IPS-20b (cell line): ENCODE data around the gene PCNP.
"Not testable (repeated sequence)": the region's sequence is repeated elsewhere in the genome, so short reads cannot be mapped to it uniquely, and the experiment has no call there.

ENCODE experiments used
- H3K27ac ChIP-seq: one replicate; pipeline ENCODE4 v1.5.1; 2013; ENCODE audit warnings: low read length
- H3K27me3 ChIP-seq: 2 replicates; pipeline ENCODE4 v1.6.1; 2013; ENCODE audit warnings: mild to moderate bottlenecking, low read length, inconsistent platforms; ENCODE audit not compliant: insufficient read depth
- H3K36me3 ChIP-seq: 2 replicates; pipeline ENCODE4 v1.6.1; 2013; ENCODE audit warnings: low read depth, mild to moderate bottlenecking, inconsistent platforms, low read length, moderate library complexity; ENCODE audit not compliant: insufficient read depth
- H3K4me1 ChIP-seq: 2 replicates; pipeline ENCODE4 v1.6.1; 2013; ENCODE audit warnings: mild to moderate bottlenecking, control low read depth, inconsistent platforms, low read length, moderate library complexity; ENCODE audit not compliant: insufficient read depth
- H3K4me3 ChIP-seq: 2 replicates; pipeline ENCODE4 v1.5.1; 2013; ENCODE audit warnings: mild to moderate bottlenecking, low read length, inconsistent platforms
- H3K9ac ChIP-seq: 2 replicates; pipeline ENCODE4 v1.6.1; 2013; ENCODE audit warnings: low read depth, mild to moderate bottlenecking, inconsistent platforms, low read length, moderate library complexity
- H3K9me3 ChIP-seq: 2 replicates; pipeline ENCODE4 v1.6.1; 2013; ENCODE audit warnings: mild to moderate bottlenecking, low read depth, low read length, inconsistent platforms; ENCODE audit not compliant: insufficient read depth

Gene PCNP

DNA sequence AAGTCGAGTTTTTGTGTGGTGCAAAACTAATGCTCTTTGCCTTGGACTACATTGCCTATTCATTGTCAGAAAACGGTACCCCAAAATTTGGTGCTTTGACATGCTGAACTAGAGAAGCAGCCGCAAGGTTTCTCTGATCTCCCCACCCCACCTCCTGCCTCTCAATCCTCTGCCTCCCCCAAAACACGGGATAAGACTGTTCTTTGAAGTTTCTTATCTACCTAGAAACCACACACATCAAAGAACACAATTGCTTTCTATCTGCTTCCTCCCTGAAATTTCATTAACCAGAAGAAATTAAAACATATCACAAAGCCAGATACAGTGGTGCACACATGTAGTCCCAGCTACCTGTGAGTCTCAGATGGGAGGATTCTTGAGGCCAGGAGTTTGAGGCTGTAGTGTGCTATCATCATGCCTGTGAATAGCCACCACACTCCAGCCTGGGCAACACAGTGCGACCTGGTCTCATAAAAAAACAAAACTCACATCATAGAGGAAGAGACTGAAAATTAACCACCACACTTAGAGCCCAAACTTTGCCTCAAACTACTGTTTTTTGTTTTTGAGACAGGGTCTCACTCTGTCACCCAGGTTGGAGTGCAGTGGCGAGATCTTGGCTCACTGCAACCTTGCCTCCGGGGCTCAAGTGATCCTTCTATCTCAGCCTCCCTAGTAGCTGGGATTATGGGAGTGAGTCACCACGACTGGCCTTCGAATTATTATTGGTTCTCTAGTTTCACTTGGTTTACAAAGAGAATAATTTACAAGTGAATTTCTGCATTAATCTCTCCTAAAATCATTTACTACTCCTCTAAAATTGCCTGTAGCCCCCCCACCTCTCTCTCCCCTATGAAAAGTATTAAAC, 2.7 kb upstream of the PCNP start:
- no peak overlapping the region for H3K27ac ChIP-seq
- H3K27me3 ChIP-seq = no peaks in the 10 kb centered on the region
- no peak overlapping the region for H3K4me3 ChIP-seq
- H3K36me3 ChIP-seq = peaks cover 14% of the 10 kb centered on the region
- H3K9ac ChIP-seq = no peak overlapping the region
- 0 out of 2 replicates have a peak, but pooled peaks cover 5% of the 10 kb centered on the region for H3K4me1 ChIP-seq
- no peaks in the 10 kb centered on the region for H3K9me3 ChIP-seq

DNA sequence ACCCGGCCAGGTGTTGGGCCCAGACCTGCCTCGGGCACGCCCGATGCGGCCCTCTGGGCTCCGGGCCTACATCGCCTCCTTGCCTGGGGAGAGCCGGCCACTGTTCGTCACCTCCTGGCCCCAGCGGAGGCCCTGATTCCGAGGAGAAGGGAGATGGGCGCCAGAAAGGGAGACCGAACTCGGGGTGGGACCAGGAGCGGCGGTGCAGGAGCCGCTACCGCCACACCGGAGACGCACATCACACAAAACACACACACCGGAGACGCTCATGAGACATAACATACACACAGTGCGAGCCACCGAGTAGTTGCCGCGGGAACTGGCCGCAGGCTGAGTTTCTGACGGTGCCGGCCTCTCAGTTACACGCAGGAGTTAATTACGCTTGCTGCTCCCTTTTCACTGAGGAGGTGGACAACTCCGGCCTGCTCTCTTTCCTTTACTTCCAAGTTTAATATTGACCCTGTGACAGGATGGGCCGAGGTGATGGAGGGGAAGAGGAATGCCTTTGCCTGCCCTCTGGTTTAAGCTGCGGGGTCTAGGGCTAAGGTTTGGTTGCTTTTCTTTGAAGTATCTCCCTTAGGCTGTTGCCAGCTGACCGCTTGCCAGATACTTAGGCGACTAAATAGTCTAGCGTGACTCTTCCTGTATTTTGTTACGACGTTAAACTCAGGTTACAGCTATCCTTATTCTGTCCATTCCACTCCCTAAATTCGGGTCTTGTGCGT, 570 bp downstream of the PCNP start:
- H3K9ac ChIP-seq = peak overlapping the region; percentile 97
- no peaks in the 10 kb centered on the region for H3K9me3 ChIP-seq
- H3K27me3 ChIP-seq = no peaks in the 10 kb centered on the region
- 0 out of 2 replicates have a peak, but pooled peaks cover 5% of the 10 kb centered on the region for H3K4me1 ChIP-seq
- peaks cover 19% of the 10 kb centered on the region for H3K36me3 ChIP-seq
- peak overlapping the region; percentile 49 for H3K27ac ChIP-seq
- peak overlapping the region; percentile 90 for H3K4me3 ChIP-seq

DNA sequence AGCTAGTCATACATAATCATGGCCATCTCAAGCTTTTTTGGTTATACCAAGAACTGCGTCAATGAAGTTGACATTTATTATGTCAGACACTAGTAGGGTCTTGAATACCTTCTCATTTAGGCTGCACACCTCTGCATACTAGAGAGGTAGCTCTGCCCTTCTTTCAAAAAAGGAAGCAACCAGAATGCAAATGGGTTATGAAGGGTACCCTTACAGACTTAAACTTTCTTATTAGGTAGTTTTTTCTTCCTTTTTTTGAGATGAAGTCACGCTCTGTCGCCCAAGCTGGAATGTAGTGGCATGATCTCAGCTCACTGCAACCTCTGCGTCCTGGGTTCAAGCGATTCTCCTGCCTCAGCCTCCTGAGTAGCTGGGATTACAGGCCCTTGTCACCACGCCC, 3.3 kb downstream of the PCNP start:
- Histone ChIP-seq H3K27me3 (no peaks in the 10 kb centered on the region), H3K27ac (no peak overlapping the region), H3K4me3 (no peak overlapping the region), H3K36me3 (peaks cover 32% of the 10 kb centered on the region), H3K9me3 (no peaks in the 10 kb centered on the region), H3K9ac (no peak overlapping the region), H3K4me1 (0 out of 2 replicates have a peak, but pooled peaks cover 5% of the 10 kb centered on the region)

DNA sequence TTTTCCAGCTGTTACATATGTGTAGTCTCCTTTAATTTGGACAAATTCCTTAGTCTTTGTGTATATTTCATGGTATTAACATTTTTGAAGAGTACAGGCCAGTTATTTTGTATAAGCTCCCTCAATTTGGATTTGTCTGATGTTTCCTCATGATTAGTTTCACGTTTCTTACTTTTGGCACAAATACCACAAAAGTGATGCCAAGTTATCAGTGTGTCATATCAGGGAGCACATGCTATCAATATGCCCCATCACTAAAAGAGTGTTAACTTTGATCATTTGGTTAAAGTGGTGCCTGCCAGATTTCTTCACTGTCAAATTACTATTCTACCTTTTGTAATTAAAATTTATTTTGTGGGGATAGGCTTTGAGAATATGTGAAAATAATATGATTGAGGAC, 14.6 kb downstream of the PCNP start:
- peaks cover 94% of the 10 kb centered on the region for H3K36me3 ChIP-seq

DNA sequence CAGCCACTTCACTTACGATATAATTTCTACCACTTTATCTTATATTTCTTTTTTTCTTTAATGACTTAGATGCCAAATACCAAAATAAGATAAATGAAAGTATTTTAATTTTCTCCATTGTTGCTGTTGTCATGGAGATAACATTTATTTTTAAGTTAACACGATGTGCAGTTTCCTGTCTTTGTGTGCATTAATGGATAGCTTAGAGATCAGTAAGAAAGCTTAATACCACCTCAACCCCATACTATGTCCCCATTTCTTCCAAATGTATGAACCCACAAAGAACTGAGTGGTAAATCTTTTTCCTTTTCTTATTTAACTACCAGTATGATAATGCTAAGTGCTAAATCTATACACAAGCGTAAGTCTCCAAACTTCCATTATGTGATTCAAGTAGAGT, 17.1 kb downstream of the PCNP start:
- Histone ChIP-seq H3K9me3 (no peaks in the 10 kb centered on the region), H3K36me3 (peaks cover 88% of the 10 kb centered on the region), H3K27me3 (no peaks in the 10 kb centered on the region), H3K9ac (no peak overlapping the region), H3K4me3 (no peak overlapping the region), H3K27ac (no peak overlapping the region), H3K4me1 (no peaks in the 10 kb centered on the region)

More for the DNA sequence above, 14.6 kb downstream of the PCNP start:
- Histone ChIP-seq H3K9me3 (no peaks in the 10 kb centered on the region), H3K4me1 (no peaks in the 10 kb centered on the region), H3K27ac (no peak overlapping the region), H3K9ac (no peak overlapping the region), H3K27me3 (no peaks in the 10 kb centered on the region), H3K4me3 (no peak overlapping the region)

DNA sequence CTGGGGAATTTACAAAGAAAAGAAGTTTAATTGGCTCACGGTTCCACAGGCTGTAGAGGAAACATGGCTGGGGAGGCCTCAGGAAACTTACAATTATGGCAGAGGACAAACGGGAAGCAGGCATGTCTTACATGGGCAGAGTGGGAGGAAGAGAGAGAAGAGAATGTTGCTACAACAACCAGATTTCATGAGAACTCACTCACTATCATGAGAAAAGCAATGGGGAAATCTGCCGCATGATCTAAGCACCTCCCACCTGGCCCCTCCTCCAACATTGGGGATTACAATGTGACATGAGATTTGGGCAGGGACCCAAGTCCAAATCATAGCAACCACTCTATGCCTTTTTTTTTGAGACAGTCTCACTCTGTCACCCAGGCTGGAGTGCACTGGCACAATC, 28.8 kb downstream of the PCNP start:
- no peak overlapping the region for H3K4me3 ChIP-seq
- H3K27me3 ChIP-seq = no peaks in the 10 kb centered on the region
- no peak overlapping the region for H3K27ac ChIP-seq
- H3K36me3 ChIP-seq = no peaks in the 10 kb centered on the region
- H3K9ac ChIP-seq = no peak overlapping the region
- no peaks in the 10 kb centered on the region; the same call in 1 of the 2 replicates for H3K9me3 ChIP-seq
- H3K4me1 ChIP-seq = no peaks in the 10 kb centered on the region

DNA sequence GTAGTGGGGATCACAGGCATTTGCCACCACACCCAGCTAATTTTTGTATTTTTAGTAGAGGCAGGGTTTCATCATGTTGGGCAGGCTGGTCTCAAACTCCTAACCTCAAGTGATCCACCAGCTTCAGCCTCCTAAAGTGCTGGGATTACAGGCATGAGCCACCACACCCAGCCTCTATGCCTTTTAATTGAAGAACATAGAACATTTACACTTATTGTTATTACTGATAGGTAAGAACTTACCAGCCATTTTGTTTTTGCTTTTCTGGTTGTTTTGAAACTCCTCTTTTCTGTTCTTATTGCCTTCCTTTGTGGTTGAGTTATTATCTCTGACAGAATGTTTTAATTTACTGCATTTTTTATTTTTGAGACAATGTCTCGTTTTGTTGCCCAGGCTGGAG, 29.2 kb downstream of the PCNP start:
- Histone ChIP-seq H3K27me3 (no peaks in the 10 kb centered on the region), H3K9ac (no peak overlapping the region), H3K36me3 (no peaks in the 10 kb centered on the region), H3K27ac (no peak overlapping the region), H3K4me3 (no peak overlapping the region), H3K9me3 (no peaks in the 10 kb centered on the region; the same call in 1 of the 2 replicates), H3K4me1 (no peaks in the 10 kb centered on the region)

DNA sequence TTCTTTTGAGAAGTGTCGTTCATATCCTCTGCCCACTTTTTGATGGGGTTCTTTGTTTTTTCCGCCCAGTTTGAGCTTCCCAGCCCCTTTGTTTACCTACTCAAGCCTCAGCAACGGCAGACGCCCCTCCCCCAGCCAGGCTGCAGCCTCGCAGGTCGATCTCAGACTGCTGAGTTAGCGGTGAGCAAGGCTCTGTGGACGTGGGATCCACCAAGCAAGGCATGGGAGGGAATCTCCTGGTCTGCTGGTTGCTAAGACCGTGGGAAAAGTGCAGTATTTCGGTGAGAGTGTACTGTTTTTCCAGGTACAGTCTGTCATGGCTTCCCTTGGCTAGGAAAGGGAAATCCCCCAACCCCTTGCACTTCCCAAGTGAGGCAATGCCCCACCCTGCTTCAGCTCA, 31.4 kb downstream of the PCNP start:
- H3K27me3 ChIP-seq, H3K9me3 ChIP-seq, H3K9ac ChIP-seq, H3K4me1 ChIP-seq, H3K27ac ChIP-seq, H3K36me3 ChIP-seq, H3K4me3 ChIP-seq: not testable (repeated sequence)

DNA sequence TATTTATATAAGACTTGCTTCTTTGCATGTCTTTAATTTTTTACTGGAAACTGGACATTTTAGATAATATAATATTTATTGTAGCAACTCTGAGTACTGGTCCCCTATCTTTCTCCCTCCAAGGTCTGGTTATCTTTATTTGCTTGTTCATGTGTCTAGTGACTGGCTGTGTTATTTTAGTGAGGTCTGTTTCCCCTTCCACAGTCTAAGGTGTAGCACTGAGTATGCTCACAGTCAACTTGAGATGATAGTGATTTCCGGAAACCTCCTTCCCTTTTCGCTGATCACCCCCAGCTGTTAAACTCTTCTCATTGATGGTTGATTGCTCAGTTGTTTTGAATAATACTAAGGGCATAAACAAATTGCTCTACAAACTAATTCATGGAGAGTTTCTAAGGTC, 37.0 kb downstream of the PCNP start:
- Histone ChIP-seq H3K9me3 (no peaks in the 10 kb centered on the region), H3K4me1 (no peaks in the 10 kb centered on the region), H3K9ac (no peak overlapping the region), H3K27me3 (no peaks in the 10 kb centered on the region), H3K36me3 (no peaks in the 10 kb centered on the region), H3K4me3 (no peak overlapping the region), H3K27ac (no peak overlapping the region)

DNA sequence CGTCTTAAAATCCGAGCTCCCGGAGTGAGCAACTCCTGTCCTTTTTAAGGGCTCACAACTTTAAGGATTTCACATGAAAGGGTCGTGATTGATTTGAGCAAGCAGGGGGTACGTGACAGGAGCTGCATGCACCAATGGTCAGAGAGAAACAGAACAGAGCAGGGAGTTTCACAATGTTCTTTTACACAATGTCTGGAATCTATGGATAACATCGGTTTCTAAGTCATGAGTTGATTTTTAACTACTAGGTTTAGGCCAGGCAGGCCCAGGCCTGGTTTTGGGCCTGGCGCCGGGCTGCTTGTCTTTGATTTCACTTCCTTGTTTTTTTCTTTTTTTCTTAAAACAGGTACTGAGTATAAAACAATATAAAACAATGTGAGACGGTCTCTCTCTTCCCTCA, 39.0 kb downstream of the PCNP start:
- H3K27ac ChIP-seq, H3K4me3 ChIP-seq, H3K9me3 ChIP-seq, H3K9ac ChIP-seq, H3K4me1 ChIP-seq, H3K27me3 ChIP-seq, H3K36me3 ChIP-seq: not testable (repeated sequence)

DNA sequence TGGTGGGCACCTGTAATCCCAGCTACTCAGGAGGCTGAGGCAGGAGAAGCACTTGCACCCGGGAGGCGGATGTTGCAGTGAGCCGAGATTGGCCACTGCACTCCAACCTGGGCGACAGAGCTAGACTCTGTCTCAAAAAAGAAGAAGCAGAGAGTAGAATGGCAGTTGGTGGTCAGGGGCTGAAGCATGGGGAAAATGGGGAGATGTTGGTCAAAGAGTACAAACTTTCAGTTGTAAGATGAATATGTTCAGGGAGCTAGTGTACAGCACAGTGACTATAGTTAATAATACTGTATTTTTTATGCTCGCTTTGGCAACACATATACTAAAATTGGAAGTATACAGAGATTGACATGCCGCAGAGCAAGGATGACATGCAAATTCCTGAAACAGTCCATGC, 41.5 kb downstream of the PCNP start:
- Histone ChIP-seq H3K4me1 (no peaks in the 10 kb centered on the region), H3K36me3 (no peaks in the 10 kb centered on the region), H3K4me3 (no peak overlapping the region), H3K9me3 (no peaks in the 10 kb centered on the region), H3K27ac (no peak overlapping the region), H3K27me3 (no peaks in the 10 kb centered on the region), H3K9ac (no peak overlapping the region)

DNA sequence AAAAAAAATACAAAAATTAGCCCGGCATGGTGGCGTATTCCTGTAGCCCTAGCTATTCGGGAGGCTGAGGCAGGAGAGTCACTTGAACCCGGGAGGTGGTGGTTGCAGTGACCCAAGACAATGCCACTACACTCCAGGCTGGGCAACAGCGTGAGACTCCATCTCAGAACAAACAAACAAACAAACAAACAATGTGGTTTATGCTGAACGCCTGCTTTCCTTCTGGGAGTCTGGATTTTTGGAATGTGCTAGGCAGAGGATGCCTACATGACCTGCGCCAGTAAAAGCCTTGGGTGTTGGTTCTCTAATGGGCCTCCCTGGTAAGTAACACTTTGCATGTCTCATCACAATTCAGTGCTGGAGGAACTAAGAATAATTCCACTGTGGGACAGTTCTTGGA, 43.5 kb downstream of the PCNP start:
- H3K36me3 ChIP-seq = no peaks in the 10 kb centered on the region
- no peaks in the 10 kb centered on the region for H3K9me3 ChIP-seq
- no peak overlapping the region for H3K9ac ChIP-seq
- no peaks in the 10 kb centered on the region for H3K4me1 ChIP-seq
- H3K27ac ChIP-seq = no peak overlapping the region
- H3K4me3 ChIP-seq = no peak overlapping the region
- H3K27me3 ChIP-seq = no peaks in the 10 kb centered on the region
